GM21381 (cell line): Measurements from ENCODE around the gene ENPEP.
"Not testable (repeated sequence)": the region's sequence is repeated elsewhere in the genome, so short reads cannot be mapped to it uniquely, and the experiment has no call there.

Experiments used
- ATAC-seq: cut with Tn5 transposase; IDR thresholded peaks from one replicate; pipeline ENCODE4 v1.9.1; 2021; ENCODE audit warnings: mild to moderate bottlenecking, moderate library complexity; ENCODE audit not compliant: unreplicated experiment

ENPEP gene

GRCh38 chr4:110475881-110476818 lies at the start of gene ENPEP:
Gene ENPEP (plus strand): TSS chr4:110476155. CDS start chr4:110476415, 260 bp downstream.
- no peak for ATAC-seq

- ATAC-seq, result not testable (repeated sequence)
These were observed 44.1 kb upstream of the ENPEP start for GRCh38 chr4:110431805-110432204.

- not testable (repeated sequence) for ATAC-seq
These were observed 38.7 kb upstream of the ENPEP start for GRCh38 chr4:110437292-110437691.

GRCh38 chr4:110439209-110439608 lies 36.7 kb upstream of the ENPEP start:
- not testable (repeated sequence) for ATAC-seq

GRCh38 chr4:110442309-110442708 lies 33.6 kb upstream of the ENPEP start:
- ATAC-seq, result no peak

GRCh38 chr4:110442788-110443187 lies 33.2 kb upstream of the ENPEP start:
- no peak for ATAC-seq

- no peak for ATAC-seq
These were observed 26.0 kb upstream of the ENPEP start for GRCh38 chr4:110449947-110450346.

- ATAC-seq, result no peak
These were observed 23.4 kb upstream of the ENPEP start for GRCh38 chr4:110452546-110452945.

- ATAC-seq, result no peak
These were observed 21.5 kb upstream of the ENPEP start for GRCh38 chr4:110454441-110454840.

GRCh38 chr4:110458494-110459266 lies 17.3 kb upstream of the ENPEP start:
- no peak for ATAC-seq

GRCh38 chr4:110460074-110460746 lies 15.7 kb upstream of the ENPEP start:
- ATAC-seq, result no peak

- no peak for ATAC-seq
These were observed 8.6 kb upstream of the ENPEP start for GRCh38 chr4:110467400-110467799.

GRCh38 chr4:110472583-110473329 lies 3.2 kb upstream of the ENPEP start:
- no peak for ATAC-seq

- no peak for ATAC-seq
These were observed 1.5 kb upstream of the ENPEP start for GRCh38 chr4:110474481-110474880.

- not testable (repeated sequence) for ATAC-seq
These were observed 875 bp upstream of the ENPEP start for GRCh38 chr4:110475080-110475479.

GRCh38 chr4:110477836-110478235 lies 1.9 kb downstream of the ENPEP start:
- no peak for ATAC-seq

- no peak for ATAC-seq
These were observed 4.1 kb downstream of the ENPEP start for GRCh38 chr4:110480031-110480549.

GRCh38 chr4:110480746-110481271 lies 4.9 kb downstream of the ENPEP start:
- ATAC-seq, result no peak

- no peak for ATAC-seq
These were observed 7.6 kb downstream of the ENPEP start for GRCh38 chr4:110483516-110483915.

- ATAC-seq, result peak; percentile 99
These were observed 8.1 kb downstream of the ENPEP start for GRCh38 chr4:110484029-110484428.
